ENCODE measurements around the gene USP15.

USP15 gene

GRCh38 chr12:62288328-62288727 is 28.1 kb downstream of the USP15 start:
- DNase-seq: no peak

DNA sequence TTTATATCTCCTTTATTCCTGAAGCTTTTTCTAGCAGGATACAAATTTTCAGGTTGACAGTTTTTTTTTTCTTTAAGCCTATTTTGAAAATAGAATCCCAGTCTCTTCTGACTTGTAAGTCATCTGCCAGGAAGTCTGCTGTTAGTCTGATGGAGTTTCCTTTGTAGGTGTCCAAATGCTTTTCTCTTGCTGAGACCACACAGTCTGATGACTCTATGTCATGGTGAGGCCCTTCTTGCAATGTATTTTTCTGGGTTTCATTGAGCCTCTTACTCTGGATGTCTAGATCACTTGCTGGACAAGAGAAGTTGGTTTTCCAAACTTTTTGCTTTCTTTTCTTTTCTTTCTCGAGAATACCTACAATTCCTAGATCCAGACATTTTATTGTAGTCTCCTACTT is 30.6 kb downstream of the USP15 start:
- no peak for DNase-seq

- no peak for DNase-seq
Observed at GRCh38 chr12:62291864-62292760, 31.9 kb downstream of the USP15 start.

DNA sequence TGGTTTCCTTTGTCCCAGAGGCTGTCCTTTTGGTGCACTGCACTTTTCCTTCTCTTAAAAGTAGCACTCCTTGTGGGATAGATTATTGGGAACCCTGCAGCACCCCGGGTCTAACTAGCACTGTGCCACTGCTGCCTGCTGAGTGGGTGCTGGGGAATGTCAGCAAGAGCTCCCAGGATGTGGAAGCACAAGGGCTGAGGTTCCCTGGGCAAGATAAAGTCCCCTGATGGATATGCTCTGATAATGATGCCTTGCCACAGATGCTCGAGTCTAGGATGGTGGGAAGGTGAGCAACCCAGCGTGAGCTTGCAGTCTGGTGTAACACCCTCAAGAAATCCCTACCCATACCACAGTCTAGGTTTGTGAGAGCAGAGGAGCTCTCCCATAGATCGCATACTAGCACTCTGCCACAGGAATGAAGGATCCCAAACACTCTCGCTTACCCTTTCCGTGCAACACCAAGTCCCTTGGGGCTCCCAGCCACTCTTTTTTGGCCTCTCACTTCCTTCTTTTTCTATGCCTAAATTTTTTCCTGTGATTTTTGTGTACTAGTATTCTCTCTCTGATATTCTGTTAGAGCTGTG is 32.6 kb downstream of the USP15 start:
- no peak for DNase-seq

DNA sequence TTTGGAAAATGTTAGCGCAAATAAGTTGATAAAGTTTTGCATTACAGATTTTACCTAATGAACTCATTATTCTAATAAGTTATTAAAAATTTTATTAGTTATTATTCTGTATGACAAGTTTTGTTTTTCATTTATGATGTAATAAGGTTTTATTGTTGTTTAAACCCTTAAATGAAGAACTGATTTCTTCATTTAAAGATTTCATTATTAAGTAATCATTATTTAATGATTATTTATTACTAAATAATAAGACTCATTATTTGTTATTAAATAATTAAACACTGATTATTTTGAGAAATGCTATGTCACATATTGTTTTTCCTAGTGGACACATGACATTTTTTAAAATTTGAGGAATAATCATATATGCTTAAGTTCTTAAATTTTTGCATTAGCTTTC is 34.2 kb downstream of the USP15 start:
- no peak for DNase-seq

- no peak for DNase-seq
Observed at GRCh38 chr12:62296001-62296400, 35.8 kb downstream of the USP15 start.

GRCh38 chr12:62297321-62297720 is 37.1 kb downstream of the USP15 start:
- DNase-seq: no peak

- DNase-seq: no peak
Observed at GRCh38 chr12:62299617-62300016, 39.4 kb downstream of the USP15 start.

- no peak for DNase-seq
Observed at GRCh38 chr12:62301080-62301798, 41.0 kb downstream of the USP15 start.

GRCh38 chr12:62301799-62302133 is 41.6 kb downstream of the USP15 start:
- no peak for DNase-seq

DNA sequence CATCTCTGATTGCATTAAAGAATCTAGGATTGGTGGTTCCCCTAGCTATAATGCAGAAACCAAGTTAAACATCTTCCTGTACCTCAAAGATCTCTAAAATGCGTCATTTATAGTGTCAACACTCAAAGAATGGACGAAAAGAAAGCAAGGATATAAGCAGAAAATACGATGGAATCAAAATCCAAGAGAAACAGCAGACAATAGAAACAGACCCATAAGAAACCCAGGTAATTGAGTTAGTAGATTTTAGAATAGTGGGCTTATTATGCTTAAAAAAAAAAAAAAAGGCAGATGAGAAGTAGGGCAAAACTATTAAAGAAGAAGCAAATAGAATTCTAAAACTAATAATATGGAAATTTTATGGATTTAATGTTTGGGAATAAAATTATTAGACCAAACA is 44.4 kb downstream of the USP15 start:
- DNase-seq: no peak

DNA sequence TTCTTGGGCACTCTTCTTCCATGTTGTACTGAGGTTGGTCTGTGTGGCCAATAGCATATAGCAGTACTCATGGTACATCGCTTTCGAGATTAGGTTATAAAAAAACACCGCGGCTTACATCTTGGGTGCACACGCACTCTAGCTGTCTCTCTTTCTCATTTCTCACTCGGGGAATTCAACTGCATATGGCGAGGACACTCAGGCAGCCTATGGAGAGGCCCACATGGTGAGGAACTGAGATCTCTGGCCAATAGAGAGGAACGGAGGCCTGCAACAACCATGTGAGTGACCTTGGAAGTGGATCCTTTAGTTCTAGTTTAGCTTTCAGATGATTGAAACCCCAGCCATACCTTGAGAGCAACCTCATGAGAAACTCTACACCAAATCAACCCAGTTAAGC is 45.6 kb downstream of the USP15 start:
- DNase-seq: no peak

- no peak for DNase-seq
Observed at GRCh38 chr12:62306569-62307530, 46.6 kb downstream of the USP15 start.

DNA sequence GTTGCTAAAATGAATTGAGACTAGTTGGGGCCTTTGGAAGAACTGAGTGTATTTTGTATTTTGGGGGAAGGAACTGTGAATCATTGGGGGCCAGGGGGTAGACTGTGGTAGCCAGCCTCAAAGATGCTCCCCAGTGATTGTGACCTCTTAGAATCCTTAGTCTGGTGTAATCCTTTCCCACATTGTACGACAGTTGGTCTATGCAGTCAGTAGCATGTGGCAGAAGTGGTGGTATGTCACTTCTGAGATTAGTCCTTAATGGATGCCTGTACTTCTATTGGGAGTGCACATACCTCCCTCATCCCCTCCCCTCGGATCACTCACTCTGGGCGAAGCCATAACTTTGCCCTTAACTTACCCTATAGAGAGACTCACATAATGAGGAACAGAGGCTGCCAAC is 48.0 kb downstream of the USP15 start:
- DNase-seq: no peak

- no peak for DNase-seq
Observed at GRCh38 chr12:62313727-62314380, 53.6 kb downstream of the USP15 start.

- DNase-seq: no peak
Observed at GRCh38 chr12:62317017-62317416, 56.8 kb downstream of the USP15 start.

DNA sequence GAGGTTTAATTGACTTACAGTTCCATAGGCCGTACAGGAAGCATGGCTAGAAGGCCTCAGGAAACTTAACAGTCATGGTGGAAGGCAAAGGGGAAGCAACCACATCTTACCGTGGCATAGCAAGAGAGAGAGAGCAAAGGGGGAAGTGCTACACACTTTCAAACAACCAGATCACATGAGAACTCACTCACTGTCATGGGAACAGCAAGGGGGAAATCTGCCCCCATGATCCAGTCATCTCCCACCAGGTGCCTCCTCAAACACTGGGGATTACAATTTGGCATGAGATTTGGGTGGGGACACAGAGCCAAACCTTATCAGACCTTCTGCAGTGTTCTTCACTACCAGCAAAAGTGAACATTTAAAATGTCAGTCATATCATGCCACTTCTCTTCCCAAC is 58.9 kb downstream of the USP15 start:
- no peak for DNase-seq

GRCh38 chr12:62320054-62320453 is 59.9 kb downstream of the USP15 start:
- DNase-seq: no peak

GRCh38 chr12:62323386-62323785 is 63.2 kb downstream of the USP15 start:
- no peak for DNase-seq

DNA sequence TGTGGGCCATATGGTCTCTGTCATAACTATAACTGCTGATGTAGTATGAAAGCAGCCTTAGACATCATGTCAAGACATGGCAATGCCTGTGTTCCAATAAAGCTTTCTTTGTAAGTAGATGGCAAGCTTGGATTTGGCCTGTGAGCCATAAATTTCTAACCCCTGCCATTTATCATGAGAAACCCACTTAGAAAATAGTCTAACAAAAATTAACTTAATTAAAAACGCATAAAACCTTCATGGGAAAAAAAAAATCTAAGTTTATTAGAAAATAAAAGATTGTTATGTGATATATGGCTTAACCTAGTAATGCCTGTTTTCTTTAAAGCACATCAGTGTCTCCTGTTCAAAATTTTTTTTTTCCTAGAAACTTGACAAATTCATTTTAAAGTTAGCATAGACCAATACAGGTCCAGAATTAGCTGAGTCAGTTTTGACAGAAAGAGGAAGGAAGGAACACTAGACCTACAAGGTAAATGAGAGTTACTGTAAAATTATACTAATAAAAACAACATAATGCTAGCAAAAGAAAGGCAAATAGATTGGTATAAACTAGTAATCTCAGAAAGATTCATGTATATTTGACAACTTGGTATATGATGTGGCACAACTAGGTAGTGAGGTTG is 68.2 kb downstream of the USP15 start:
- no peak for DNase-seq

DNA sequence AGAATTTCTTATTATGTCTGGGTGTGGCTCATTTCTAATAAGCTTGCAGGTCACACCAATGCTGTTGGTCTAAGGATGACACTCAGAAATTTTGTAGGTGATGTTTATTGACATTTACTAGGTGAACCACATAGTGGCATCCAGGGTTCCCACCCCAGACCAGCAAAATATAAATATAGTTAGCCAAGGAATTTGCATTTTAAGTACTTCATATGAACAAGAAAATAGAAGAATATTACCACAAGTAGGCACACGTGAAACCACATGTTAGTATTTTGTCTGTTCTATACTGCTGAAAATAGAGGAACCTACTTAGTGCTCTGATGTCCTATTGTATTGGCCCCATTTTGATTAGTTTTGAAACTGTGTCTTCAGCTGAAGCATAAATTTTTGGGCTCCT is 71.1 kb downstream of the USP15 start:
- DNase-seq: no peak

- DNase-seq: no peak
Observed at GRCh38 chr12:62332598-62332997, 72.4 kb downstream of the USP15 start.
